ENCODE results near the gene ETNK1.

The ETNK1 gene

GRCh38 chr12:22653075-22653474 is 28.1 kb downstream of the ETNK1 start:
- Histone ChIP-seq H3K9ac (ENCODE audit: low read depth, low read length) (no peak overlapping the region), H3K36me3 (ENCODE audit: insufficient read depth, low read length) (peaks cover 13% of the 10 kb centered on the region; the same call in 1 of the 2 replicates), H3K4me2 (ENCODE audit: insufficient read depth, low read length) (no peak overlapping the region), H3K4me3 (ENCODE audit: low read depth in 1 of 2, low read length in 2 of 2) (no peak overlapping the region), H3K4me1 (ENCODE audit: insufficient read depth, low read length) (no peaks in the 10 kb centered on the region), H3K27ac (ENCODE audit: low read length) (no peak overlapping the region), H3K27me3 (ENCODE audit: insufficient read depth, low read length, poor library complexity) (no peaks in the 10 kb centered on the region), H2AFZ (ENCODE audit: low read depth, low read length) (no peak overlapping the region), H4K20me1 (ENCODE audit: insufficient read depth, low read length) (peaks cover 7% of the 10 kb centered on the region; the same call in 1 of the 2 replicates), H3K9me3 (ENCODE audit: insufficient read depth, low read length, severe bottlenecking) (no peaks in the 10 kb centered on the region), H3K79me2 (ENCODE audit: insufficient read depth, low read length) (peaks cover 61% of the 10 kb centered on the region)
- no peak for DNase-seq
- TF ChIP-seq EZH2 (IDR thresholded peaks at IDR 0.05; ENCODE audit: borderline replicate concordance, low read depth, low read length, severe bottlenecking) (no peak), CTCF (IDR thresholded peaks at IDR 0.05; ENCODE audit: borderline replicate concordance, extremely low read depth, low read length, poor library complexity, severe bottlenecking) (no peak)
- ATAC-seq (ENCODE audit: insufficient read depth, low read depth) = no peak

GRCh38 chr12:22653791-22654190 is 28.8 kb downstream of the ETNK1 start:
- H3K27me3 ChIP-seq (ENCODE audit: insufficient read depth, low read length, poor library complexity) = no peaks in the 10 kb centered on the region
- peaks cover 7% of the 10 kb centered on the region; the same call in 1 of the 2 replicates for H4K20me1 ChIP-seq (ENCODE audit: insufficient read depth, low read length)
- H3K9ac ChIP-seq (ENCODE audit: low read depth, low read length) = no peak overlapping the region
- no peak overlapping the region for H3K4me3 ChIP-seq (ENCODE audit: low read depth in 1 of 2, low read length in 2 of 2)
- no peaks in the 10 kb centered on the region for H3K4me1 ChIP-seq (ENCODE audit: insufficient read depth, low read length)
- peaks cover 59% of the 10 kb centered on the region for H3K79me2 ChIP-seq (ENCODE audit: insufficient read depth, low read length)
- H3K9me3 ChIP-seq (ENCODE audit: insufficient read depth, low read length, severe bottlenecking) = no peaks in the 10 kb centered on the region
- no peak overlapping the region for H3K4me2 ChIP-seq (ENCODE audit: insufficient read depth, low read length)
- peaks cover 19% of the 10 kb centered on the region; the same call in 1 of the 2 replicates for H3K36me3 ChIP-seq (ENCODE audit: insufficient read depth, low read length)
- H3K27ac ChIP-seq (ENCODE audit: low read length) = no peak overlapping the region
- H2AFZ ChIP-seq (ENCODE audit: low read depth, low read length) = no peak overlapping the region
- no peak for TF ChIP-seq CTCF (IDR thresholded peaks at IDR 0.05; ENCODE audit: borderline replicate concordance, extremely low read depth, low read length, poor library complexity, severe bottlenecking)
- no peak for TF ChIP-seq EZH2 (IDR thresholded peaks at IDR 0.05; ENCODE audit: borderline replicate concordance, low read depth, low read length, severe bottlenecking)
- DNase-seq (no peak), ATAC-seq (ENCODE audit: insufficient read depth, low read depth) (no peak)

- no peak overlapping the region for H3K9ac ChIP-seq (ENCODE audit: low read depth, low read length)
- H4K20me1 ChIP-seq (ENCODE audit: insufficient read depth, low read length) = peaks cover 7% of the 10 kb centered on the region; the same call in 1 of the 2 replicates
- no peak overlapping the region for H3K4me3 ChIP-seq (ENCODE audit: low read depth in 1 of 2, low read length in 2 of 2)
- H3K4me1 ChIP-seq (ENCODE audit: insufficient read depth, low read length) = no peaks in the 10 kb centered on the region
- H3K36me3 ChIP-seq (ENCODE audit: insufficient read depth, low read length) = peaks cover 32% of the 10 kb centered on the region; the same call in 1 of the 2 replicates
- H3K9me3 ChIP-seq (ENCODE audit: insufficient read depth, low read length, severe bottlenecking) = no peaks in the 10 kb centered on the region
- no peak overlapping the region for H2AFZ ChIP-seq (ENCODE audit: low read depth, low read length)
- no peak overlapping the region for H3K4me2 ChIP-seq (ENCODE audit: insufficient read depth, low read length)
- no peak for DNase-seq
- H3K27ac ChIP-seq (ENCODE audit: low read length) = no peak overlapping the region
- TF ChIP-seq CTCF (IDR thresholded peaks at IDR 0.05; ENCODE audit: borderline replicate concordance, extremely low read depth, low read length, poor library complexity, severe bottlenecking) (no peak), EZH2 (IDR thresholded peaks at IDR 0.05; ENCODE audit: borderline replicate concordance, low read depth, low read length, severe bottlenecking) (no peak)
- H3K27me3 ChIP-seq (ENCODE audit: insufficient read depth, low read length, poor library complexity) = no peaks in the 10 kb centered on the region
- H3K79me2 ChIP-seq (ENCODE audit: insufficient read depth, low read length) = peaks cover 38% of the 10 kb centered on the region
- no peak for ATAC-seq (ENCODE audit: insufficient read depth, low read depth)
These were observed 31.4 kb downstream of the ETNK1 start for GRCh38 chr12:22656376-22656775.

Data from DND-41 (cell line).